Skeletal muscle tissue (tissue), 4 donors: ENCODE results near the gene TMEM39A. TPM values are rescaled to one million over a fixed set of nuclear protein-coding genes. Genes with fewer than 3 reads are reported as not detected.

Experiments
- H3K27ac ChIP-seq: one replicate; pipeline ENCODE4 v1.7.0; 2013; ENCODE audit warnings: mild to moderate bottlenecking, low read depth, low read length, inconsistent platforms
- H3K27me3 ChIP-seq, 3 donors: one replicate each; pipeline ENCODE4 v1.7.0; 2013; ENCODE audit warnings: low read length in 3 of 3; ENCODE audit not compliant: control insufficient read depth in 3 of 3, insufficient read depth in 3 of 3
- H3K36me3 ChIP-seq, 3 donors: one replicate each; pipeline ENCODE4 v1.7.0; 2013; ENCODE audit warnings: low read length in 3 of 3; ENCODE audit not compliant: control insufficient read depth in 3 of 3, insufficient read depth in 3 of 3
- H3K4me1 ChIP-seq, 3 donors: one replicate each; pipeline ENCODE4 v1.7.0; 2013; ENCODE audit warnings: low read length in 3 of 3, mild to moderate bottlenecking in 3 of 3; ENCODE audit not compliant: control insufficient read depth in 3 of 3, insufficient read depth in 3 of 3
- H3K4me3 ChIP-seq, 3 donors: one replicate each; pipeline ENCODE4 v1.7.0; 2013; ENCODE audit warnings: low read length in 3 of 3
- H3K9ac ChIP-seq, 3 donors: one replicate each; pipeline ENCODE4 v1.7.0; 2013; ENCODE audit warnings: low read length in 3 of 3, mild to moderate bottlenecking in 3 of 3, moderate library complexity in 2 of 3, low read depth in 1 of 3
- H3K9me3 ChIP-seq, 3 donors: one replicate each; pipeline ENCODE4 v1.7.0; 2013; ENCODE audit warnings: low read length in 3 of 3; ENCODE audit not compliant: control insufficient read depth in 3 of 3
- total RNA-seq: library from RNA; depleted of rRNA; stranded (reverse); fragments of >200 nt; gene quantifications from one replicate; pipeline ENCODE4 v1.2.3, GENCODE V29; 2014
- donor health status: Osteomylitis.

The TMEM39A gene
- total RNA-seq, 1 donor from 2014 or later: 45.9 TPM

DNA sequence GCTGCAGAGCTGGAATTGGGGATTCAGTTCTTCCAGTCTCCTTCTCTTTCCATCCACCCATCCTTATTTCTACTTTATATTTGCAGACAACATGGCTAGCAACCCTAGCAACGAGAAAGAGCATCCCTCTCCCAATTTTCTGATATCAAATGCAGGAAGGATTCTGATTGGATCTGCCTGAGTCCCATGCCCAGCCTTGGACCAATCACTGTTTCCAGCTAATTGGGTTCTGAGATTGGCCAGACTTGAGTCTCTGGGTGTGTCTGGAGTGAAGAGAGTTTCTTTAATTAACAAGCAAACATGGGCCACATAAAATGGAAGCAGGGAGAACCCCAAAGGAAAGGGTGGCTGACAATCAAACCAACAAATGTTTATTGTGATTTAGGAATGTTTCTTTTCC, 60.6 kb downstream of the TMEM39A start:
- no peak overlapping the region for H3K27ac ChIP-seq
- no peaks in the 10 kb centered on the region for H3K27me3 ChIP-seq
- H3K9me3 ChIP-seq: no peaks in the 10 kb centered on the region
- H3K9ac ChIP-seq: no peak overlapping the region
- H3K4me3 ChIP-seq: no peak overlapping the region
- no peaks in the 10 kb centered on the region for H3K4me1 ChIP-seq
- H3K36me3 ChIP-seq: peaks cover 0 to 18% (median 9%) of the 10 kb centered on the region in 3 donors

DNA sequence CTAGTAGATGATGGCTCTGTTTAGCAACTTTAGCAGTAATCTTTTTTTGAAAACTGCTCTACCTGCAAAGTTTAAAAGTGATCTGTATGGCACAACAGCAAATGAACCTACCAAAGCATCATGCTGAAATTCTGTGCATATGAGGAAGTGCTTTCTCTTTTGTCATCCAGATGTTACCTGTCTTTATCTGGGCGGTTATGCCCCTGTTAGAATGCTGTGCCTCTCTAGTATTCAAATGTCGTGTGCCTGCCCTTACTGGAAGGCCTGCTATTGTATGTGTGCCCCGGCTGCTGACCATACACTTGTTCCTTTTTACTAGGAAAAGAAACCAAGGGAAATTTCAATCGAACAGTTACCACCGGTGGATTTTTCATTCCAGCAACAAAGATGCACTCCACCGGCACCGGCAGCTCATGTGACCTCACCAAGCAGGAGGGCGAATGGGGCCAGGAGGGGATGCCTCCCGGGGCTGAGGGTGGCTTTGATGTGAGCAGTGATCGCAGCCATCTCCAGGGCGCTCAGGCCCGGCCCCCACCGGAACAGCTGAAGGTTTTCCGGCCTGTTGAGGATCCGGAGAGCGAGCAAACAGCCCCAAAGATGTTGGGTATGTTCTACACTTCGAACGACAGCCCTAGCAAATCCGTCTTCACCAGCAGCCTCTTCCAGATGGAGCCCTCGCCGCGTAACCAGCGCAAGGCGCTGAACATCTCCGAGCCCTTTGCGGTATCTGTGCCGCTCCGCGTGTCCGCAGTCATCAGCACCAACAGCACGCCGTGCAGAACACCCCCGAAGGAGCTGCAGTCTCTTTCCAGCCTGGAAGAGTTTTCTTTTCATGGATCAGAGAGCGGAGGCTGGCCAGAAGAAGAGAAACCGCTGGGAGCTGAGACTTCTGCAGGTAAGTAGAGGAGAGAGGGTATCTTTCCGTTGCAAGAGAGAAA, 61.6 kb downstream of the TMEM39A start:
- H3K36me3 ChIP-seq: peaks cover 0 to 20% (median 9%) of the 10 kb centered on the region in 3 donors
- H3K9ac ChIP-seq: no peak overlapping the region
- no peak overlapping the region for H3K4me3 ChIP-seq
- no peak overlapping the region for H3K27ac ChIP-seq
- H3K4me1 ChIP-seq: no peaks in the 10 kb centered on the region
- no peaks in the 10 kb centered on the region for H3K27me3 ChIP-seq
- H3K9me3 ChIP-seq: no peaks in the 10 kb centered on the region

DNA sequence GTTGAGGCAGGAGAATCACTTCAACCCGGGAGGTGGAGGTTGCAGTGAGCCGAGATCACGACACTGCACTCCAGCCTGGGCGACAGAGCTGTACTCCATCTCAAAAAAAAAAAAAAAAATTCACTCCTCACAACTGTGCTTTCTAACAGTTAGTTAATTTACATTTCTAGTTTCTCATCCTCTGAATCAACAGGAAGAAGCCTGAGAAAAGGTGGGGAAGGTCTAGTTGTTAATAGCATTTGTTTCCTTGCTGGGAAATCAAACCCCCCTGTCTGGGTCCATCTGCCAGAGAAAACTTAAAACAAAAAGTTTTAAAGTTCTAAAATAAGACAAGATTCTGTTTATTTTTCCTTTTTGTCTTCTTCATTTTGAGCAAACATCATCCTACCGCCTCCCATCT, 62.3 kb downstream of the TMEM39A start:
- Histone ChIP-seq H3K4me3 (no peak overlapping the region), H3K27ac (no peak overlapping the region), H3K4me1 (no peaks in the 10 kb centered on the region), H3K9ac (no peak overlapping the region), H3K27me3 (no peaks in the 10 kb centered on the region), H3K36me3 (peaks cover 0 to 20% (median 9%) of the 10 kb centered on the region in 3 donors), H3K9me3 (no peaks in the 10 kb centered on the region)

DNA sequence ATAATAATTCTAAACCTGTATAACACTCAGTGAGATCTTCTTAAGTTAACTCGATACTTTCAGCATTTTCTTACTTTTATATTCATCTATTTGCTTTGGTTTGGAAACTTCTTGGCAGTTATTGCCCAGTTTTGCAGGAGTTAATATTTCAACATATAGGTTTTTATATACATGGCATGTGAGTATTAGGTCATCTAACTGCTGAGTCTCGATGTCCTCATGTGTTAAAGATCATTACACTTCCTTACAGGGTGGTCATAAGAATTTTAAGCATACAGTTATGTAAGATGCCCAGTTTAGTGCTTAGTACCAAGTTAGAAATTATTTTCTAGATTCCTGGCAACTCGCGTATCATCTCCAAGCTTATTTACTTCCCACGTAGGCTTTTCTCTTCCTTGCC, 62.9 kb downstream of the TMEM39A start:
- no peak overlapping the region for H3K9ac ChIP-seq
- H3K4me3 ChIP-seq: no peak overlapping the region
- H3K9me3 ChIP-seq: no peaks in the 10 kb centered on the region
- H3K4me1 ChIP-seq: no peaks in the 10 kb centered on the region
- H3K27me3 ChIP-seq: no peaks in the 10 kb centered on the region
- H3K27ac ChIP-seq: no peak overlapping the region
- peaks cover 1 to 20% (median 9%) of the 10 kb centered on the region in 3 donors for H3K36me3 ChIP-seq

DNA sequence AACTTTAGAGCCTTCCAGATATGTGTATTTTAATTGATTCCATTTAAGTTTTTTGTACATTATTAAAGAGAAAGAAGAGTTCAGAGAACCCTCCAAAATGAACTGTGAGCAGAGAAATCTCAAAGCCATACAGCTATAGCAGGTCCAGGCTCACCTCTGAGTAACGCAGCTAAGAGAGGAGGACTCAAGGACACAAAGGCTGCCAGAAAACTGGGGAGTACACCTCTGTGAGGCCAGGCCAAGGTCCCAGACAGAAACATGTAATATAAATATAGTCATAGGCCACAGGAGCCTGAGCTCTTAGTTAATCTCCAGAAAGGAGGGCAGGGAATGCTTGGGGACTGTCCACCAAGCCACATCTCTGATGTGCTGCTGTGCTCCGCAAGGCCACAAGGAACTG, 66.5 kb downstream of the TMEM39A start:
- Histone ChIP-seq H3K9ac (no peak overlapping the region), H3K27ac (no peak overlapping the region), H3K9me3 (no peaks in the 10 kb centered on the region), H3K4me3 (no peak overlapping the region), H3K36me3 (peaks cover 4 to 20% (median 12%) of the 10 kb centered on the region in 3 donors), H3K4me1 (no peaks in the 10 kb centered on the region), H3K27me3 (no peaks in the 10 kb centered on the region)

DNA sequence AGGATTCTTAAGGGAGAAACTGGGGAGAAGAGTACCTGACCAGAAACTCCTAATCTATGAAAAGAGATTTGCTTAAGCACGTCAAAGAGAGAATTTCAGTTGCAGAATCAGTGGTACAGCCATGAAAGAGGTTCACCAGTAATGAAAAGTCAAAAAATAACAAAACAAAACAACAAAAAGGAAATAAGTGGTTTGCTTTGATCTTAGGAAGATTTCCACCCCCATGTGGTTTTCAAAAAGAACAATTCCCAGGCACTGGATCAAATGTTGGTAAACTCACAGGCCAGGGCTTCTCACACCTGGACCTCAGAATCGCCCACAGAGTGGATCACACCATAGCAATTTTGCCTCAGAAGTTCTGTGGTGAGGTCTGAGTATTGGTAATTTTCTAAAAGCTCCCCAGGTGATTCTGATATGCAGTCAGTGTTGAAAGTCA, 67.5 kb downstream of the TMEM39A start:
- Histone ChIP-seq H3K9ac (no peak overlapping the region), H3K27me3 (no peaks in the 10 kb centered on the region), H3K9me3 (no peaks in the 10 kb centered on the region), H3K4me3 (no peak overlapping the region), H3K4me1 (no peaks in the 10 kb centered on the region), H3K27ac (no peak overlapping the region), H3K36me3 (peaks cover 7 to 25% (median 12%) of the 10 kb centered on the region in 3 donors)

DNA sequence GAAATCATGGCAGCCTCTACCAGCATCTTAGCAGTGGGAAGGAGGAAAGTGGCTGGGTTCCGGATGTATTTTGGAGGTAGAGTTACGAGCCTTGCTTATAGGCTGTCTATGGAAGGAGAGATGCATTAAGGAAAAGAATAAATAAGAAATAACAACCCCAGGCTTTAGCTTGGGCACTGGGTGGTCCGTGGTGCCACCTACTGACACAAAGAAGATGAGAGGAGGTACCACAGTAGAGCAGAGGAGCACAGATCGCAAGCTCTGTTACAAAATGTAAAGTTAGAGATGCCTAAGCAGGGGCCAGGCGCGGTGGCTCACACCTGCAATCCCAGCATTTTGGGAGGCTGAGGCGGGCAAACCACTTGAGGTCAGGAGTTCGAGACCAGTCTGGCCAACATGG, 74.8 kb downstream of the TMEM39A start:
- Histone ChIP-seq H3K4me3 (no peak overlapping the region), H3K9me3 (no peaks in the 10 kb centered on the region), H3K9ac (no peak overlapping the region), H3K4me1 (no peaks in the 10 kb centered on the region), H3K27me3 (no peaks in the 10 kb centered on the region), H3K36me3 (peaks cover 3 to 23% (median 12%) of the 10 kb centered on the region in 3 donors), H3K27ac (no peak overlapping the region)

DNA sequence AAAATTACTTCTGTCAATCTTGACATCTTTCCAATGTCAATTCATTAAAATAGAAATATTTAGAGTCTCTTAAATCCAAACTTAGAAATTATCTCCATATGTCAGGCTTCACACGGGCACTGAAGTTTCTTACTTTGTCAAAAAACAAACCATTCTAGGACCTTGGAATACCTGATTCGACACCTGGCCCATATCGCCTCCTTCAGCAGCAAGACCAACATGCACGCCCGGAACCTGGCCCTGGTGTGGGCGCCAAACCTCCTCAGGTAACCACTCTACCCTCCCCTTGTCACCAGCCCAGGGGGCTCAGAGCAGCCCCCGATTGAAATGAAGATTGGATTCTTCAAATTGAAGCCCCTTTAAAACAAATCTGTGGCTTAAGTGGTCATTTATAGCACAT, 81.3 kb downstream of the TMEM39A start:
- Histone ChIP-seq H3K4me3 (no peak overlapping the region), H3K4me1 (no peaks in the 10 kb centered on the region), H3K27me3 (no peaks in the 10 kb centered on the region), H3K9ac (no peak overlapping the region), H3K36me3 (peaks cover 0 to 18% (median 2%) of the 10 kb centered on the region in 3 donors), H3K27ac (no peak overlapping the region), H3K9me3 (no peaks in the 10 kb centered on the region)

DNA sequence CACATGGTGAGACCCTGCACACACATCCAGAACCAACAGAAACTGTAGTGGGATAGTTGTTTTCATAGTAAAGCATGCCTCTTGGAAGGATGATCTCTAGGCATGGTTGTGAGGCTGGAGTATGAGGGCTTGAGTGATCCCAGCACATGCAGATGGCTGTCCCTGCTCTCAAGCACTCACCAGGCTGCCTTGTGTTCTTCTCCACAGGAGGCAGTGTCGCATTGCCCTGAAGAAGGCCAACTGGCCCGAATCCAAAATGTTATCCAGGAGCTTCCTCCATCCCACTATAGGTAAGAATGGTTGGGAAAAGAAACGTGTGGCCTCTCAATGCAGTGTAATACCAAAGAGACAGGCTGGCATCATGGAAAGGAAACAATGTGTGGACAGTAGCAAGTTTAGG, 82.7 kb downstream of the TMEM39A start:
- no peak overlapping the region for H3K9ac ChIP-seq
- H3K27me3 ChIP-seq: no peaks in the 10 kb centered on the region
- no peak overlapping the region for H3K27ac ChIP-seq
- no peaks in the 10 kb centered on the region for H3K9me3 ChIP-seq
- H3K36me3 ChIP-seq: peaks cover 0 to 18% (median 2%) of the 10 kb centered on the region in 3 donors
- no peaks in the 10 kb centered on the region for H3K4me1 ChIP-seq
- H3K4me3 ChIP-seq: no peak overlapping the region
